T-helper 2 cell treated with Interferon-gamma antibody and Interleukin-4, amounts not matched to agents 100 ng/mL and 5 ng/mL, for 36 hours (primary cell): Measurements from ENCODE around the gene XPO1. TPM values are rescaled to one million over a fixed set of nuclear protein-coding genes. Genes with fewer than 3 reads are reported as not detected.

Source experiments
- intact Hi-C: fragments of 100-400 bp; cut with micrococcal nuclease; formaldehyde crosslinking; loops from one replicate; pipeline ENCODE4 v1.15.1; 2023
- total RNA-seq: library from RNA; stranded (reverse); gene quantifications from 2 replicates; pipeline ENCODE4 v1.2.3, GENCODE V29; 2022

Gene XPO1
- total RNA-seq, 1 donor from 2014 or later = 194 TPM

DNA sequence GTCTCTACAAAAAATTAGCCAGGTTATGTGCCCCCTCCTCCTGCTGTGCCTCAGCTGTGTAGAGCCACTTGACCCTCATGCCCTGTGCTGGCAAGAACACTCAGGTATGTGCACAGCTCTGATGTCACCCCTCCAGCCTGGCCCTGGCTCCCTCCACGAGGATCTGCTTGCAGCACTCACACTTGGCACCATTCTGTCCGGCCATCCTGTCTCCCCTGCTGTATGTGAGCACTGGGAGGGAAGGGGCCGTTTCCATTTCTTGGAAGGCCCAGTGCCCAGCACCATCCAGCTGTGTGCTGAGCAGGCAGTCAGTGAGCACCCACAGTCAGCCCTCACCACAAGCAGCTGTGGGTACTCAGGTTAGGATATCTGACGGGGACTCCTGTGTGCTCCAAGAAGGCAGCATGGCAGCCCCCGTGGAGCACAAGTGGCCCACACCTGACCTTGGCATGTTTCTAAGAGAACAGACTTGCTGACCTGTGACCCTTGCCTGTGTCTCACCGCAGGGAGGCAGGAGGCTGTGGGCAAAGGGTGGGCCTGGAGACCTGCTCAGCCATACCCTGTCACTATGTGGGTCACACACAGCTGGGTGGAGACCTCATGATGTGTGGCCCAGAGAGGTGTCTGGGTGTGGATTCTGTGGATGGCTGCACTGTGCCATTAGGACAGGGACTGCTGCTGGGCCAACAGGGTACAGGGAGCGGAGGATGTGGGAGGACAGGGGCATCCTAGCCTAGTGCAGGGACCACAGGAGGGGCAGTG, 98.7 kb downstream of the XPO1 start:
- intact Hi-C loops = no loop called here

GRCh38 chr2:61438670-61439069, 99.5 kb downstream of the XPO1 start:
- intact Hi-C loops = no loop called here

- intact Hi-C loops = no loop called here
Observed at GRCh38 chr2:61437170-61437569, 101.0 kb downstream of the XPO1 start.

GRCh38 chr2:61436092-61436491, 102.1 kb downstream of the XPO1 start:
- intact Hi-C loops = no loop called here

- intact Hi-C loops = no loop called here
Observed at GRCh38 chr2:61435291-61435690, 102.9 kb downstream of the XPO1 start.

DNA sequence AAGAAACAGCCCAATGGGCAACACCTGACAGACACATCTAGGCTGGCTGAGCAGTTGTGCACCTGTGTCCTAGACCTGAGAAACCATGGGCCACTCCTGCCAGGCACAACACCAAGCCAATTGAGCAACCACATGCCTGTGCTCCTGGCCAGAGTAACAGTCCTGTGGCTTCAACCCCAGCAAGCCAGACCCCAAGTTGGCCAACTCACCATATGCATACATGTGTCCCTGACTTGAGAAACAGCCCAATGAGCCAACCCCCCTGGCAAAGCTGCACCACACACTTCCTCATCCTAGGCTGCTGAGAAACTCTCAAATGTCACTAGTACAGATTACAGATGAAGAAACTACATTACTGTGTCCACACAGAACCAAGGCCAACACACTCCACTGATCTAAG, 103.8 kb downstream of the XPO1 start:
- intact Hi-C loops = no loop called here

GRCh38 chr2:61433606-61434005, 104.5 kb downstream of the XPO1 start:
- intact Hi-C loops = no loop called here

DNA sequence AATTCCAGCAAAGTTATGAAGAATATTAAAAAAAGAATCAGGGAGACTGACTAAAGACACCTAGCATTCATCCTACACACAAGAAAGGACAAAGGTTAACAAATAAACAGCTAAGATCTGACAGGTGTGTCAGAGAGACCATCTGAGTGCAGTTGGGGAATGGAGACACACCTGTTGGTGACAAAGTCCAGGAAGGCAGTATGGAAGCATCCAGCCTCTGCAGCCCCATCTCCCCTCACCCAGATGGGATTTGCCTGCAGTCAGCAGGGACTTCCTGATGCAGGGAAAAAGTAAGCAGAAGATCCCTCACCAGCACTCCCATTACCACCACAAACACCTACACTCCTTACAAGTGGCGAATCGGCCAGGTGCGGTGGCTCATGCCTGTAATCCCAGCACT, 105.2 kb downstream of the XPO1 start:
- intact Hi-C loops = no loop called here

DNA sequence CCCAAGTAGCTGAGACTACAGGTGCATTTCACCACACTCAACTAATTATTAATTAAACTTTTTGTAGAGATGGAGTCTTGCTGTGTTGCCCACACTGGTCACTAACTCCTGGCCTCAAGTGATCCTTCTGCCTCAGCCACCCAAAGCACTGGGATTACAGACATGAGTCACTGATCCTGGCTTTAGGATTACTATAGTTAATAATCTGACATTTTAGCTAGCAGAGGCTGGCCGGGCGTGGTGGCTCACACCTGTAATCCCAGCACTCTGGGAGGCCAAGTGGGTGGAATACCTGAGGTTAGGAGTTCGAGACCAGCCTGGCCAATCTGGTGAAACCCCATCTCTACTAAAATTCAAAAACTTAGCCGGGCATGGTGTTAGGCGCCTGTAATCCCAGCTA, 106.8 kb downstream of the XPO1 start:
- intact Hi-C loops = no loop called here

Other genes with a start within 250 kb of the XPO1 start
- gene USP34, start 67.3 kb downstream of the XPO1 start, total RNA-seq = 94.8 and 96.6 TPM in 2 replicates